Suppressor macrophage treated with lipopolysaccharide for 1 hour (primary cell): Measurements from ENCODE around the gene SLC38A1.
A peak's percentile ranks its signal among the peaks of the same experiment; 100 is the strongest.
"Not testable (repeated sequence)": the region's sequence is repeated elsewhere in the genome, so short reads cannot be mapped to it uniquely, and the experiment has no call there.

ENCODE experiments used
- DNase-seq, 3 donors: peaks; one replicate each; pipeline ENCODE4 v3.0.0-alpha.2; 2020 to 2022

SLC38A1 gene

GRCh38 chr12:46263140-46264016, 5.5 kb downstream of the SLC38A1 start:
- DNase-seq: no peak

- no peak for DNase-seq
Measured at GRCh38 chr12:46261646-46262045, 7.2 kb downstream of the SLC38A1 start.

- DNase-seq: no peak
Measured at GRCh38 chr12:46260913-46261476, 7.8 kb downstream of the SLC38A1 start.

GRCh38 chr12:46260124-46260912, 8.5 kb downstream of the SLC38A1 start:
- DNase-seq: no peak

GRCh38 chr12:46259713-46260112, 9.1 kb downstream of the SLC38A1 start:
- DNase-seq: no peak

- no peak for DNase-seq
Measured at GRCh38 chr12:46259071-46259470, 9.8 kb downstream of the SLC38A1 start.

- no peak for DNase-seq
Measured at GRCh38 chr12:46258129-46258528, 10.7 kb downstream of the SLC38A1 start.

GRCh38 chr12:46256942-46257341, 11.9 kb downstream of the SLC38A1 start:
- DNase-seq: no peak

GRCh38 chr12:46253544-46254162, 15.2 kb downstream of the SLC38A1 start:
- no peak for DNase-seq

- DNase-seq: not testable (repeated sequence)
Measured at GRCh38 chr12:46251994-46252393, 16.8 kb downstream of the SLC38A1 start.

- DNase-seq: not testable (repeated sequence)
Measured at GRCh38 chr12:46249960-46250359, 18.9 kb downstream of the SLC38A1 start.

GRCh38 chr12:46246021-46246700, 22.7 kb downstream of the SLC38A1 start:
- no peak for DNase-seq

GRCh38 chr12:46244997-46245396, 23.8 kb downstream of the SLC38A1 start:
- no peak for DNase-seq

GRCh38 chr12:46244273-46244915, 24.4 kb downstream of the SLC38A1 start:
- DNase-seq: no peak

- DNase-seq: no peak
Measured at GRCh38 chr12:46242569-46242968, 26.3 kb downstream of the SLC38A1 start.

GRCh38 chr12:46240436-46240835, 28.4 kb downstream of the SLC38A1 start:
- no peak for DNase-seq

GRCh38 chr12:46238821-46239220, 30.0 kb downstream of the SLC38A1 start:
- DNase-seq: no peak

- peak; percentile 56 to 77 (median 67) for DNase-seq
Measured at GRCh38 chr12:46237371-46238045, 31.3 kb downstream of the SLC38A1 start.

- DNase-seq: peak in 1 of 3 donors; percentile 8
Measured at GRCh38 chr12:46234000-46234399, 34.8 kb downstream of the SLC38A1 start.

GRCh38 chr12:46233423-46233822, 35.4 kb downstream of the SLC38A1 start:
- DNase-seq: peak in 1 of 3 donors; percentile 17

- DNase-seq: peak in 1 of 3 donors; percentile 5
Measured at GRCh38 chr12:46230983-46231382, 37.9 kb downstream of the SLC38A1 start.
